COLO829 (cell line): ENCODE measurements around the gene JAZF1.

Experiments used
- DNase-seq: peaks from one replicate; pipeline ENCODE4 v3.0.0; 2012; ENCODE audit warnings: low spot score

The JAZF1 gene

GRCh38 chr7:28165961-28166955 lies 14.3 kb downstream of the JAZF1 start:
- no peak for DNase-seq

- DNase-seq = no peak
Measured at GRCh38 chr7:28165261-28165660, 15.3 kb downstream of the JAZF1 start.

GRCh38 chr7:28163949-28164348 lies 16.6 kb downstream of the JAZF1 start:
- DNase-seq = no peak

- DNase-seq = no peak
Measured at GRCh38 chr7:28161331-28161730, 19.3 kb downstream of the JAZF1 start.

- DNase-seq = no peak
Measured at GRCh38 chr7:28160551-28160991, 20.0 kb downstream of the JAZF1 start.

- no peak for DNase-seq
Measured at GRCh38 chr7:28157831-28158416, 22.7 kb downstream of the JAZF1 start.

GRCh38 chr7:28157076-28157745 lies 23.4 kb downstream of the JAZF1 start:
- DNase-seq = no peak

- no peak for DNase-seq
Measured at GRCh38 chr7:28156401-28156800, 24.2 kb downstream of the JAZF1 start.

GRCh38 chr7:28155964-28156363 lies 24.6 kb downstream of the JAZF1 start:
- no peak for DNase-seq

- no peak for DNase-seq
Measured at GRCh38 chr7:28155019-28155660, 25.5 kb downstream of the JAZF1 start.

GRCh38 chr7:28152594-28152993 lies 28.0 kb downstream of the JAZF1 start:
- no peak for DNase-seq

GRCh38 chr7:28151965-28152364 lies 28.6 kb downstream of the JAZF1 start:
- DNase-seq = peak; percentile 44

- DNase-seq = no peak
Measured at GRCh38 chr7:28149291-28150101, 31.1 kb downstream of the JAZF1 start.

GRCh38 chr7:28145931-28146330 lies 34.7 kb downstream of the JAZF1 start:
- no peak for DNase-seq

GRCh38 chr7:28145090-28145626 lies 35.4 kb downstream of the JAZF1 start:
- DNase-seq = no peak

GRCh38 chr7:28144266-28144665 lies 36.3 kb downstream of the JAZF1 start:
- no peak for DNase-seq

- no peak for DNase-seq
Measured at GRCh38 chr7:28142650-28143049, 37.9 kb downstream of the JAZF1 start.

- no peak for DNase-seq
Measured at GRCh38 chr7:28140979-28141378, 39.6 kb downstream of the JAZF1 start.

GRCh38 chr7:28138837-28139236 lies 41.8 kb downstream of the JAZF1 start:
- no peak for DNase-seq

GRCh38 chr7:28137463-28137862 lies 43.1 kb downstream of the JAZF1 start:
- DNase-seq = no peak

- DNase-seq = no peak
Measured at GRCh38 chr7:28136885-28137284, 43.7 kb downstream of the JAZF1 start.
